ENCODE results near the gene TRPC4. TPM values are rescaled to one million over a fixed set of nuclear protein-coding genes. Genes with fewer than 3 reads are reported as not detected.

Gene TRPC4
- polyA plus RNA-seq, 1 donor from 2014 or later: 8.8 TPM

- no peaks in the 10 kb centered on the region for H3F3A ChIP-seq (ENCODE audit: insufficient read depth, low read length, poor library complexity, severe bottlenecking)
- H4K20me1 ChIP-seq (ENCODE audit: insufficient read depth): no peaks in the 10 kb centered on the region
- TF ChIP-seq POLR2AphosphoS5 (IDR thresholded peaks at IDR 0.05): no peak
- TF ChIP-seq RAD21 (conservative IDR thresholded peaks at IDR 0.05): no peak
- TF ChIP-seq SMC3 (conservative IDR thresholded peaks at IDR 0.05; ENCODE audit: poor library complexity): no peak
- TF ChIP-seq, protein P1, sequence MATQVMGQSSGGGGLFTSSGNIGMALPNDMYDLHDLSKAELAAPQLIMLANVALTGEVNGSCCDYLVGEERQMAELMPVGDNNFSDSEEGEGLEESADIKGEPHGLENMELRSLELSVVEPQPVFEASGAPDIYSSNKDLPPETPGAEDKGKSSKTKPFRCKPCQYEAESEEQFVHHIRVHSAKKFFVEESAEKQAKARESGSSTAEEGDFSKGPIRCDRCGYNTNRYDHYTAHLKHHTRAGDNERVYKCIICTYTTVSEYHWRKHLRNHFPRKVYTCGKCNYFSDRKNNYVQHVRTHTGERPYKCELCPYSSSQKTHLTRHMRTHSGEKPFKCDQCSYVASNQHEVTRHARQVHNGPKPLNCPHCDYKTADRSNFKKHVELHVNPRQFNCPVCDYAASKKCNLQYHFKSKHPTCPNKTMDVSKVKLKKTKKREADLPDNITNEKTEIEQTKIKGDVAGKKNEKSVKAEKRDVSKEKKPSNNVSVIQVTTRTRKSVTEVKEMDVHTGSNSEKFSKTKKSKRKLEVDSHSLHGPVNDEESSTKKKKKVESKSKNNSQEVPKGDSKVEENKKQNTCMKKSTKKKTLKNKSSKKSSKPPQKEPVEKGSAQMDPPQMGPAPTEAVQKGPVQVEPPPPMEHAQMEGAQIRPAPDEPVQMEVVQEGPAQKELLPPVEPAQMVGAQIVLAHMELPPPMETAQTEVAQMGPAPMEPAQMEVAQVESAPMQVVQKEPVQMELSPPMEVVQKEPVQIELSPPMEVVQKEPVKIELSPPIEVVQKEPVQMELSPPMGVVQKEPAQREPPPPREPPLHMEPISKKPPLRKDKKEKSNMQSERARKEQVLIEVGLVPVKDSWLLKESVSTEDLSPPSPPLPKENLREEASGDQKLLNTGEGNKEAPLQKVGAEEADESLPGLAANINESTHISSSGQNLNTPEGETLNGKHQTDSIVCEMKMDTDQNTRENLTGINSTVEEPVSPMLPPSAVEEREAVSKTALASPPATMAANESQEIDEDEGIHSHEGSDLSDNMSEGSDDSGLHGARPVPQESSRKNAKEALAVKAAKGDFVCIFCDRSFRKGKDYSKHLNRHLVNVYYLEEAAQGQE (IDR thresholded peaks at IDR 0.05; ENCODE audit: borderline replicate concordance): no peak
- no peak for TF ChIP-seq EZH2 (IDR thresholded peaks at IDR 0.05; ENCODE audit: borderline replicate concordance, insufficient read depth, low read length, poor library complexity, severe bottlenecking)
- TF ChIP-seq MXI1 (conservative IDR thresholded peaks at IDR 0.05; ENCODE audit: poor library complexity, severe bottlenecking): no peak
- no peak for TF ChIP-seq TAF1 (IDR thresholded peaks at IDR 0.05; ENCODE audit: low read depth)
- TF ChIP-seq EP300 (conservative IDR thresholded peaks at IDR 0.05; ENCODE audit: poor library complexity, severe bottlenecking): no peak
- no peak for TF ChIP-seq CTCF (IDR thresholded peaks at IDR 0.05; ENCODE audit: poor library complexity, severe bottlenecking)
- H3K9me3 ChIP-seq (ENCODE audit: low read length): no peaks in the 10 kb centered on the region
- no peaks in the 10 kb centered on the region for H3K79me2 ChIP-seq (replicated peaks; ENCODE audit: insufficient read depth, low read length)
- no peaks in the 10 kb centered on the region for H3K36me3 ChIP-seq (ENCODE audit: insufficient read depth, low read length)
- H3K27ac ChIP-seq (ENCODE audit: low read length): no peak overlapping the region
- H2AFZ ChIP-seq (ENCODE audit: low read depth, low read length): no peak overlapping the region
- H3K9ac ChIP-seq (ENCODE audit: low read length): no peak overlapping the region
- no peaks in the 10 kb centered on the region for H3K27me3 ChIP-seq (ENCODE audit: insufficient read depth, low read depth, low read length)
- H3K9me2 ChIP-seq (ENCODE audit: insufficient read depth, low read length): no peaks in the 10 kb centered on the region
- no peak overlapping the region for H3K4me3 ChIP-seq (ENCODE audit: low read length)
- no peak overlapping the region for H3K4me2 ChIP-seq (ENCODE audit: low read length)
Measured at GRCh38 chr13:37893321-37893720, 23.7 kb upstream of the TRPC4 start.

DNA sequence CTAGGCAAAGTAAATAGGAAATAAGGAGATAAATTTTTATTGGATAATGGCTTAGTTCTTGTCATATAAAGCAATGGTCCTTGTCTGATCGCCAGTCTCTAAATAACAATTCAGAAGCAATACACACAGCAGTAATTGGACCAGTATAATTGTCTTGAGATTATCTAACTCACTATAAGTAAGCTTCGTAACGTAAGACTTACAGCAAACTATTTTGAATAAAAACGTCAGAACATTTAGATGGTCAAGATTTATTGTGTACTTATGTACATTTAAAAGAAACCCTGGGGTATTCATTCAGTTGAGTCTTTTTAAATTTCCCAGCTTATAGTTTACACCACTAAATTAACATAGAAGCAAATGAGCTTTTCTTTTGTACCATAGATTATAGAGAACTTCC, 20.2 kb upstream of the TRPC4 start:
- H3K4me3 ChIP-seq (ENCODE audit: low read length): no peak overlapping the region
- no peaks in the 10 kb centered on the region for H3F3A ChIP-seq (ENCODE audit: insufficient read depth, low read length, poor library complexity, severe bottlenecking)
- no peak for TF ChIP-seq SMC3 (conservative IDR thresholded peaks at IDR 0.05; ENCODE audit: poor library complexity)
- TF ChIP-seq EZH2 (IDR thresholded peaks at IDR 0.05; ENCODE audit: borderline replicate concordance, insufficient read depth, low read length, poor library complexity, severe bottlenecking): no peak
- H2AFZ ChIP-seq (ENCODE audit: low read depth, low read length): no peak overlapping the region
- no peaks in the 10 kb centered on the region for H3K36me3 ChIP-seq (ENCODE audit: insufficient read depth, low read length)
- H3K27me3 ChIP-seq (ENCODE audit: insufficient read depth, low read depth, low read length): no peaks in the 10 kb centered on the region
- no peak overlapping the region for H3K4me2 ChIP-seq (ENCODE audit: low read length)
- H4K20me1 ChIP-seq (ENCODE audit: insufficient read depth): no peaks in the 10 kb centered on the region
- H3K27ac ChIP-seq (ENCODE audit: low read length): no peak overlapping the region
- no peaks in the 10 kb centered on the region for H3K79me2 ChIP-seq (replicated peaks; ENCODE audit: insufficient read depth, low read length)
- no peaks in the 10 kb centered on the region for H3K9me3 ChIP-seq (ENCODE audit: low read length)
- no peak overlapping the region for H3K9ac ChIP-seq (ENCODE audit: low read length)
- H3K9me2 ChIP-seq (ENCODE audit: insufficient read depth, low read length): no peaks in the 10 kb centered on the region

DNA sequence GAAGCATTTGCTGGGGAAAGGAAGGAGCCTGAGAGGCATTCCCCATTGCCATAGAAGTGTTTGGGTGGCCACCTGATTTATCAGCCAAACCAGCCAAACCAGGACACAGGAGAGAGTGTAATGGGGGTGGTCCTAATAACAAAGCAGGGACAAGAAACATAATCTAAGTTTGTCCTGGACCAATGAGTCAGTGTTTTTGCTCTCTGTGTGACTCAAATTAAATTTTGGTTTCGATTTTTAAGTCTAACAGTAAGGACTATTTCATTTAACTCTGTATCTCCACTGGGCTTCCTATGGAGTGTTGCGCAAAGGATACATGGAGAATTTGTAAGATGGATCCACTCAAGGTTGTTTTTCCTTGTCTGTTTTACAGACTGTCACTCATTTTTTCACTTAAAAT, 19.5 kb upstream of the TRPC4 start:
- H3K27ac ChIP-seq (ENCODE audit: low read length): no peak overlapping the region

More for the DNA sequence above, 19.5 kb upstream of the TRPC4 start:
- Histone ChIP-seq H3K9ac (ENCODE audit: low read length) (no peak overlapping the region), H3K9me2 (ENCODE audit: insufficient read depth, low read length) (no peaks in the 10 kb centered on the region), H3K9me3 (ENCODE audit: low read length) (no peaks in the 10 kb centered on the region), H3K79me2 (replicated peaks; ENCODE audit: insufficient read depth, low read length) (no peaks in the 10 kb centered on the region), H4K20me1 (ENCODE audit: insufficient read depth) (no peaks in the 10 kb centered on the region), H3K36me3 (ENCODE audit: insufficient read depth, low read length) (no peaks in the 10 kb centered on the region), H2AFZ (ENCODE audit: low read depth, low read length) (no peak overlapping the region), H3K27me3 (ENCODE audit: insufficient read depth, low read depth, low read length) (no peaks in the 10 kb centered on the region), H3K4me2 (ENCODE audit: low read length) (no peak overlapping the region), H3K4me3 (ENCODE audit: low read length) (no peak overlapping the region), H3F3A (ENCODE audit: insufficient read depth, low read length, poor library complexity, severe bottlenecking) (no peaks in the 10 kb centered on the region)
- TF ChIP-seq CTCF (IDR thresholded peaks at IDR 0.05; ENCODE audit: poor library complexity, severe bottlenecking): no peak
- no peak for TF ChIP-seq SMC3 (conservative IDR thresholded peaks at IDR 0.05; ENCODE audit: poor library complexity)
- no peak for TF ChIP-seq MXI1 (conservative IDR thresholded peaks at IDR 0.05; ENCODE audit: poor library complexity, severe bottlenecking)
- no peak for TF ChIP-seq EP300 (conservative IDR thresholded peaks at IDR 0.05; ENCODE audit: poor library complexity, severe bottlenecking)
- TF ChIP-seq TAF1 (IDR thresholded peaks at IDR 0.05; ENCODE audit: low read depth): no peak
- TF ChIP-seq POLR2AphosphoS5 (IDR thresholded peaks at IDR 0.05): no peak
